Activated naive CD8-positive, alpha-beta T cell (primary cell): Measurements from ENCODE around the gene POLA1.

Source experiments
- H3K27ac Mint-ChIP-seq: one replicate; pipeline ENCODE4 v1.8.0; 2021; ENCODE audit warnings: mixed read lengths
- H3K27me3 Mint-ChIP-seq: one replicate; pipeline ENCODE4 v1.8.0; 2021; ENCODE audit warnings: mixed read lengths
- H3K36me3 Mint-ChIP-seq: one replicate; pipeline ENCODE4 v1.8.0; 2021; ENCODE audit warnings: mixed read lengths
- H3K4me1 Mint-ChIP-seq: one replicate; pipeline ENCODE4 v1.8.0; 2021; ENCODE audit warnings: low read depth, mixed read lengths
- H3K4me3 Mint-ChIP-seq: one replicate; pipeline ENCODE4 v1.8.0; 2021; ENCODE audit warnings: mild to moderate bottlenecking, mixed read lengths
- H3K9me3 Mint-ChIP-seq: one replicate; pipeline ENCODE4 v1.8.0; 2021; ENCODE audit warnings: low read depth, mixed read lengths

POLA1 gene

GRCh38 chrX:25043192-25043591, 349.5 kb downstream of the POLA1 start:
- Mint-ChIP-seq H3K4me1 (no peaks in the 10 kb centered on the region), H3K27me3 (no peaks in the 10 kb centered on the region), H3K9me3 (no peaks in the 10 kb centered on the region), H3K36me3 (no peaks in the 10 kb centered on the region), H3K4me3 (no peak overlapping the region), H3K27ac (no peak overlapping the region)
